T follicular helper cell (primary cell): ENCODE measurements around the gene ZNF862.

ENCODE experiments used
- DNase-seq: peaks from one replicate; pipeline ENCODE4 v3.0.0-alpha.2; 2020; ENCODE audit warnings: low read depth

ZNF862 gene

GRCh38 chr7:149866139-149866778, 28.1 kb downstream of the ZNF862 start:
- DNase-seq, result no peak

DNA sequence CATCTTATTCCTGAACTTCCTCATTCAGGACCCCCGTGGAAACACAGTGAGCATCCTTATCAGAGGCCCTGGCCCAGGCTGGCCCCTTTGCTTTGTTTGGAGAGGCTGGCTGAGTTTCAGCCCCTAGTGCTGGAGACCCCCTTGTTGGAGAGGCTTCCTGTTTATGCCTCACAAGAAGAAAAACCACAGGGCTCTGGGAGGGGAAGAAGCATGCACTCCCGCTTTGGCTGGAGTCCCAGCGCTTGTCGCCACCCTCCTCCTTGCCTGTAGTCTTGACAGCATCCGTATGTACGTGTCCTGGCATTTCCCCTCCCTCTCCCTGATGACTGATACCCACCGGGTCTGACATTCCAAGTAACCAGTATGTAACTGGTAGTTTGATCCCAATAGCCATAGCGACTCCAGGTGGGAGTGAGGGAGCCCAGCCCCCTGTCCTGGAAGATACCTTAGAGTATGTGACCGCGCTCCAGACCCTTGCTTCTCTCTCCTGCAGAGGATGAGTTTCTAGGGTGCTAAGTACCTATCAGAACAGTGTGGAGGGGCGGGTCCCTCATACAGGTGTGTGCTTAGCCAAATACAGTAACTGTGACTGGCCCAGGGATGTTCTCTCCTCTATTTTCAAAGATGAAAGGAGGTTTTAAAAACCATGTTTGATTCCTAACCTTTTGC, 28.7 kb downstream of the ZNF862 start:
- DNase-seq, result no peak

DNA sequence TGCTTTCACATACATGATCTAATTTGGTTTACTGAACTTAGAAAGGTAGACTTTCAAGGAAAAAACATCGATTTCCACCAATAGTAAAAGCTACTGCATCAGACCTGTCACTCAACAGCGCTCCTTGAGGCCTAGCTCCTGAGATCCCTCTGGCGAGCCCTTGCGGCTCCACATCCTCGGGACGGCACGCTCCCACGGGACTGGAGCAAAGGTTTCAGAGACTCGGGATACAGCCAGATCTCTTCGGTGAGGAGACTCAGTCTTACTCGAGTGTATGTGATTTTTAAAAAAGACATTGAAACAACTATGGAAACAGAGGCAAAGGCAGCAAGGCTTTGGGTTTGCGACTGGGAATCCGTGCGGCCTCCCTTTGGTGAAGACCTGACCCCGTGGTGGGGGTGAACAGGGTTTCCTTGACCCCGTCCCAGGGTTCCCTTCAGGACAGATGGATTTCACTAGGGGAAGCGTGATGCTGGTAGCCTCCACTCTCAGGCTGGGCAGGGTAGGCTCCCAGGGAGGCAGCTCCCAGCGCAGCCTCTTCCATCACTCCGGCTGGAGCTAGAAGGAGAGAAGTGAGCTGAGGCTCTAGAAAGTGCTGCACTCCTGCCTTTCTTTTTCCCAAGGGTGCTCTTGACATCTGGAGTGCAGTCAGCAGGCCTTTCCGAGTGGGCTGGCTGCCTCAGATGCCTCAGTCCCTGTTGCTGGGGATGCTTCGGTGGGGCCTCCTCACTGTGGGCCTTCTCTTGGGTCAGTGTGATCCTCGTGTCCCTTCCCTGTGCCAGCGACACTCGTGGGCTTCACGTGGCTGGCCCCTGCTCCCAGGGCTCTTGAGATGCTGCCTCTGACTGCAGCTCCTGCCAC, 29.8 kb downstream of the ZNF862 start:
- no peak for DNase-seq

DNA sequence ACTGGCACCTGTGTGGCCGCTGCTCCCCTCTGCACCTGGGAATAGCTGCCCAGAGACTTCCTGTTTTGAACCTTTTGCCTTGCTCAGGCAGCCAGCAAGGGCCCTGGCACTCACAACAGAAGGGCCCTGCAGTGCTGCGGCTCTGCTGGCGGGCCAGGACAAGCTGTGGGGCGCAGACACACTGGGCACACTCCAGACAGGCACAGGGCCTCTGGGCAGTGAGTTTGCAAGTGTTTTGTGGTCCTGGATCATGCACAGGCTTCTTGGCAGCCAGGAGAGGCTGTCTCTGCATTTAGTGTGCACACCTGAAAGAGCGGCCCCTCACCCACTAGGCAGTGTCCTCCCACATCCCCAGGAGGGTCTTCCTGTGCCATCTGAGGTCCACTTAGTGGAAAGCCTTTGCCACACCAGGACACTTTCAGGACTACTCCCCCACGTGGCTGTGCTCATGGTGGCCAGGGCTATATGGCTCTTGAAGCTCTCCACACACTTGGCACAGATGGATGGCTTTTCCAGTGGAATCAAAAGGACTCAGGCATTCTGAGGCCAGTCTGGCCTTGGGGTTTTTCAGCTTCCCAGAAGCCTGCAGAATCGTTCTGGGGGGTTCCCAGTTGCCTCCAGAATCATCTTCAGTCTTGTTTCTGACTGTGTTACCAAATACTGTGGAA, 30.6 kb downstream of the ZNF862 start:
- DNase-seq, result no peak

- no peak for DNase-seq
These were observed 31.1 kb downstream of the ZNF862 start for GRCh38 chr7:149869291-149869650.

GRCh38 chr7:149869867-149870266, 31.7 kb downstream of the ZNF862 start:
- DNase-seq, result no peak

GRCh38 chr7:149870274-149870673, 32.1 kb downstream of the ZNF862 start:
- no peak for DNase-seq

DNA sequence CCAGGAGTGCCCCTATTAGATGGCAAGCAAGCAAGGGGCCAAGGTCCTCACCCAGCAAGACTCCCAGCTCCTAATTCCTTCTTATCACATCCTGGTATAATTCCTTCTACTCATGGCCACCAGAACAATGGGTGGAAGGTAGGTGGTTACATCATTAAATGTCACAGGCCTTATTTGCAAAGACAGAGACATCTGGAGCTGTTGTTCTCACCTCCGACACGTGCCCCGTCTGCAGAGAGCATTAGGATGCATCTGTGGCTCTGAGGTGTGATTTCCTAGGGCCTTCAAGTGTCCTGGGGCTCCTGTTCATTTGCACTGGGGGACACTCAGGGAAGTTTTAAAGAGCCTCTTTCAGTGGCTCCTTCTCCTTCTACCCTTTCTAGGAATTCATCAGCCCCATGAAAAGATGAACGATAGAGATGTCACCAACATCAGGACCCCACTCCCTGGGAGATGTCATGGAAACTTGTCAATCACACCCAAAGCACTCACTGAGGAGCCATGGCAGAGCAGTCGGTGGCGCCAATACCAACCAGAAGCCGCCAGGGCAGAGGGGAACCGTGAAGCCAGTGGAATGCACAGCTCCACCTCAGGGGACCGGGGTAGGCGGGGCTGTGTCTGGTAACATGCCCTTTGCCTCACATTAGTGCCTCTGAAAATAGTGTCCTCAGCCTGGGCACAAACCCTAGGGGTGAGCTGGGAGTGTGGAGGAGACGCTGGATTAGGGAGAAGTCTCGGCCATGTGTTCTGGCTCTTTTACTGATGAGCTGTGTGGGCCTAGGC, 32.7 kb downstream of the ZNF862 start:
- DNase-seq, result no peak

GRCh38 chr7:149871576-149871975, 33.4 kb downstream of the ZNF862 start:
- DNase-seq, result no peak

DNA sequence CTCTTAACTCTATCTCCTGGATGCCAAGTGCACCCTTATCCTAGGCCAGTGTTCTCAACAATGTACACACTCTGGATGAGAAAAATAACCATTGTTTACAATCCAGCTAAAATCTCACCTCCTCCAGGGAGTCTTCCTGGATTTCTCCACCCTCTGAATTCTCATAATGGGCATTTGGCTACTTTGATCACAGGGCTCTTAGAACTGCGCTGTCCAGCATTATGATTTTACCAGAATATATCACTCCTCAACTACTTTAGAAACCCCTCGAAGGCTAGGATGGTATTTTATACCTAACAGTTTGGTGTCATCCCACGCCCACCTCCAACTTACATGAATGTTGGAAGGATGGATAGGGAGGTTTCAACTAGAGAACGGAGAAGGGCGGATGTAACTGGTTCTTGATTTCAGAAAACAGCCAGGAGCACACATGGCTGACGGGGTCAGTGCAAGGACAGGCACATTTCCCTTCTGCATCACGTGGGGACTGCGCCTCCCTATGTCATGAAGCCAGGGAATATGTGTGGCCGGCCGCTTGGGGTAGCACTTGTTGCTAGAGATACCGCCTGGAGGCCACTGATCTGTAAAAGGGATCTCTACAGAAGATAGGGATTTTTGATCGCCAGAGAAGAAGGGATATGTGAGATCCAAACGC, 34.4 kb downstream of the ZNF862 start:
- DNase-seq, result no peak

- peak; percentile 86 for DNase-seq
These were observed 35.1 kb downstream of the ZNF862 start, which contains the start of gene ATP6V0E2 for GRCh38 chr7:149873074-149873969. Gene ATP6V0E2, plus strand, starts transcription at chr7:149873969. Its CDS starts 97 bp downstream, at chr7:149874066.

DNA sequence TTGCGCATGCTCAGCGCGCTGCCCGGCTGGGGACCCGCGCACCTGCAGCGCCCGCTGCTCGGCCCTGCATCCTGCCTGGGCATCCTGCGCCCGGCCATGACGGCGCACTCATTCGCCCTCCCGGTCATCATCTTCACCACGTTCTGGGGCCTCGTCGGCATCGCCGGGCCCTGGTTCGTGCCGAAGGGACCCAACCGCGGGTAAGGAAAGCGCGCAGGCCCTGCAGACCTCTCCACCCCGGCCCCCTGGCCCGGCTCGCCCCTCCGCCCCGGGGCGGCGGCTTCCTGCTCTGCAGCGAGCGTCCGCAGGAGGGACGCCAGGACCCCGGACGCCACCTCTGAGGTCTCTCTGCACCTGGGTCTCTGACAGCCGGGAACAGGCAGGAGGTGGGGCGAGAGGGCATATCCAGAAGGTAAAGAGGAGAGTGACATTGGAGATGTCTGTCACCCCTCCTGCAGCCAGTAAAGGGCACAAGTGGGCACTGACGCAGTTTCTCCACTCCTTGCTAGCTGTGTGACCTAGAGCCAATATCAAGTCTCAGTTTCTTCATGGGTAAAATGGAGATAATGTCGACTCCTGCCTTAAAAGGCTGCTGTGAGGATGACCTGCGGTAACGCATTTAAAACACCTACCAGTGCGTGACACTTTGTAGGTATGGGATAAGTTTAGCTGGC, 35.9 kb downstream of the ZNF862 start:
- DNase-seq, result no peak

DNA sequence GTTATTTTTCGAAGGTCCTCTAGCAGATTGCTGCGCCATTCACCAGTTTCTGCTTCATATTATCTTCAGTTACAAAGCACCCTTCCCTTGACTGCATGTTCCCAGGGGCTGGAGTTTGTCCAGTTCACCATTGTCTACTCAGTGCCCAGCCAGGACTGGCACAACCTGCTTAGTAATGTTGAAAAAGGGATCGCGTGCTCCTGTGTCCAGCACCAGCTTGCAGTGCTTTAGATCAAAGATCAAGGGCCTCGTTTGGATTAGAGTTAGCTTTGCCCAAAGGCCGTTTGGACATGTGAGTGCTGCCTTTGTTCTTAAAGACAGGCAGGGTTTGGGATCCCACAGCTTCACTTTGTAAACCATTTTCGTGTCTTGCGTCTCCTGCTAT, 36.5 kb downstream of the ZNF862 start:
- DNase-seq, result no peak

- DNase-seq, result no peak
These were observed 37.2 kb downstream of the ZNF862 start for GRCh38 chr7:149875396-149875795.

DNA sequence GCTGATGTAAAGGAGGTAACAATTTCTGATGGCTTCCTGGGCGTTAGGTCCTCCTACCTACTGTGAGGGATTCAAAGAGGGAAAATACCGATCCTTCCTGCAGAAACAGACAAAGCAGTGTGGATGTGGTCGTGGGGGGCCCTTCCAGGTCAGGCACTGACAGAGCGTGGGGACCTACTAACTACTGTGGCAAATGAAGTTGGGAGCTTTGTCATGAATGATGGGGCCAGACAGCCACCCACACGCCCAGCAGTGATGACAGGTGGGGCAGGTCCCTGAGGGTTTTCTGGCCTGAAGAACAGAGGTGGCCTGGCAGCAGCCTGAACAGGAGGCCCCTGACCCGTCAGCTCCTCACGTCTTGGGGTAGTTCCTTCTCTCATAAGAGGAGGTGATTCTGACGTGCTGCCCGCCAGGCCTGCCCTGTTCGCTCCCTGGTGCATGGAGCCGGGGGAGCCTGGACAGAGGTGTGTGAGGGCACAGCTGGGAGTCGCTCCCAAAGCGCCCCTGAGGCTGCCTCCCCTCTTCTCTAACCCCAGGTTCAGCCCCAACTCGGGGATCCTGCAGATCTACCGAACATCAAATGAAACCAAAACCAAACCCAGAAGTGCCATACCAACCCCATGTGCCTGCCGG, 39.8 kb downstream of the ZNF862 start:
- DNase-seq, result no peak

DNA sequence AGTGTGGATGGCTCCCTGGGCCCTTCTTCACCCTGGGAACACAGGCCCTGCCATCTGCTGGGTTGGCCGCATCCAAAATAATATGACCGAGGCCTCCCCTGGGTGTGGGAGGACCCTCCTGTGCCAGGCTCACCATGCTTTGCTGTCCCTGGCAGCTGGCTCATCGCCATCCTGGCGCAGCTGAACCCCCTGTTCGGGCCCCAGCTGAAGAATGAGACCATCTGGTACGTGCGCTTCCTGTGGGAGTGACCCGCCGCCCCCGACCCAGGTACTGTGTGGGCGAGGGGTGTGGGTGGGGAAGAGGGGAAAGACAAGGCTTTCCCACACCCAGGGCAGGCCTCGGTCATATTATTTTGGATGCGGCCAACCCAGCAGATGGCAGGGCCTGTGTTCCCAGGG, 40.3 kb downstream of the ZNF862 start:
- no peak for DNase-seq

DNA sequence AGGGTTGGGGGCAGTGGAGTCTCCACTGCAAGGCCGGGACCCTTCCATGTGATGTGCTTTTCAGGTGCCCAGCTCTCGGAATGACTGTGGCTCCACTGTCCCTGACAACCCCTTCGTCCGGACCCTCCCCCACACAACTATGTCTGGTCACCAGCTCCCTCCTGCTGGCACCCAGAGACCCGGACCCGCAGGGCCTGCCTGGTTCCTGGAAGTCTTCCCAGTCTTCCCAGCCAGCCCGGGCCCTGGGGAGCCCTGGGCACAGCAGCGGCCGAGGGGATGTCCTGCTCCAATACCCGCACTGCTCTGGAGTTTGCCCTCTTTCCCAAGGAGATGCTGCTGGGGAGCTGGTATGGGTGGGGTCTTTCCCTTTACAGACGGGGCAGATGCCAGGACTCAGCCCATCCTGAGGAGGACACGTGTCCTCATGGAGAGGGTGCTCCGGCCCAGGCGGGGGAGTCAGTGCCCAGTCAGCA, 41.1 kb downstream of the ZNF862 start:
- no peak for DNase-seq

DNA sequence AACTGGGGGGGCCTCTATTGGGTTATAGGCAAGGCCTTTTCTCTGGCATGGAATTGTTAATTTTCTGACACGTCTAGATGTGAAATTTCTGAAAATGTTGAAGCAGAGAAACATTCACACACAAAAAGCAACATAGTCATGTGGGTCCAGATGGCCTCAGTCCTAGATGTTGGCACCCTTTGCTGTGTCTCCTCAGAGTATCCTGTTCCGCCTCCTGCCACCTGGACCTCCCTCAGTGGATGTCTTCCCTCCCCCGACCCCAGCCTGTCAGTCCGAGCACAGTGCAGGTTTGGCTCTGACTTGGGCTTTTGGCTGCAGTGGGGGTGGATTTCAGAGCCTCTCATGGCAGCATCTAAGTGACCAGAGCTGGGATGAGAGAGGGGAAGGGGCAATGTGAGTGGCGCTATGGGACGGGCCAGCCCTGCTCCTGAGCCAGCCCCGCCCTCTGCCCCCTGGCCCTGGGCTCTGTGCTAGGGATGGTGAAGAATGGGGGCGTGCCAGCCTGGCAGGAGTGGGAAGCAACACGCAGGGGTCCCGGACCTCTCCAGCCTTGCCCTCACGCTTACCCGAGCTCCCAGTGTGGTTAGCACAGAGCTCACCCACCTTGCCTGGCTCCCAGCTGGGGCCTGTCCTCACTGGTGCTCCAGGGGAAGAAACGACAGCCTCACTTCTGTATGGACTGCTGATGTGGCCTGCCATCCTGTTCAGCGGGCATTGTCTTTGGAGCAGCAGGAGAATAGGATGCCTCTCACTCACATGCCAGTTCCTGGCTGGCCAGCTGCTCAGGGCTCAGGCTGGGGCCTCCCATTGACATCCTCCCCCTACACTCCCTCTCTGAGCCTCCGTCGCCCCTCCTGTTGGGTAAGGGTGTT, 41.8 kb downstream of the ZNF862 start:
- DNase-seq, result no peak
